Neural cell (in vitro differentiated cells): ENCODE measurements around the gene TM7SF3. TPM values are rescaled to one million over a fixed set of nuclear protein-coding genes. Genes with fewer than 3 reads are reported as not detected.
"Not testable (repeated sequence)": the region's sequence is repeated elsewhere in the genome, so short reads cannot be mapped to it uniquely, and the experiment has no call there.

Experiments
- H2AFZ ChIP-seq: fragments of 200-600, 300-800 bp; sonication (generic), shearing (Covaris generic); 2 replicates; pipeline ENCODE4 v1.6.0; 2014; ENCODE audit warnings: low read depth, mild to moderate bottlenecking, antibody characterized with exemption, low read length, moderate library complexity
- H3F3A ChIP-seq: fragments of 200-600 bp; shearing (Covaris generic); 2 replicates; pipeline ENCODE4 v1.6.1; 2016; ENCODE audit warnings: mild to moderate bottlenecking, moderate library complexity, mixed read lengths, antibody characterized with exemption, low read length; ENCODE audit not compliant: insufficient read depth, poor library complexity, severe bottlenecking
- H3K27ac ChIP-seq: fragments of 200-600, 300-800 bp; sonication (generic), shearing (Covaris generic); 2 replicates; pipeline ENCODE4 v1.5.1; 2014; ENCODE audit warnings: mild to moderate bottlenecking, low read length, moderate library complexity
- H3K27me3 ChIP-seq: fragments of 300-800, 200-600 bp; sonication (generic), shearing (Covaris generic); 2 replicates; pipeline ENCODE4 v1.6.0; 2014; ENCODE audit warnings: mild to moderate bottlenecking, low read depth, low read length, moderate library complexity; ENCODE audit not compliant: insufficient read depth
- H3K36me3 ChIP-seq: fragments of 300-800, 200-600 bp; sonication (generic), shearing (Covaris generic); 2 replicates; pipeline ENCODE4 v1.5.1; 2014; ENCODE audit warnings: mild to moderate bottlenecking, antibody characterized with exemption, low read length, moderate library complexity; ENCODE audit not compliant: insufficient read depth
- H3K4me2 ChIP-seq: fragments of 300-800, 200-600 bp; sonication (generic), shearing (Covaris generic); 2 replicates; pipeline ENCODE4 v1.6.0; 2014; ENCODE audit warnings: mild to moderate bottlenecking, low read length
- H3K4me3 ChIP-seq: fragments of 300-800, 200-600 bp; sonication (generic), shearing (Covaris generic); 2 replicates; pipeline ENCODE4 v1.5.1; 2014; ENCODE audit warnings: mild to moderate bottlenecking, low read length, moderate library complexity
- H3K79me2 ChIP-seq: fragments of 200-600 bp; shearing (Covaris generic); replicated peaks from 2 replicates; pipeline ENCODE4 v1.6.0; 2014; ENCODE audit warnings: mild to moderate bottlenecking, low read length, moderate library complexity; ENCODE audit not compliant: insufficient read depth
- H3K9ac ChIP-seq: fragments of 300-800, 200-600 bp; sonication (generic), shearing (Covaris generic); 2 replicates; pipeline ENCODE4 v1.6.1; 2016; ENCODE audit warnings: mild to moderate bottlenecking, low read length, mixed read lengths
- H3K9me2 ChIP-seq: fragments of 200-600 bp; shearing (Covaris generic); 2 replicates; pipeline ENCODE4 v1.6.1; 2016; ENCODE audit warnings: mild to moderate bottlenecking, low read length, mixed read lengths; ENCODE audit not compliant: insufficient read depth
- H3K9me3 ChIP-seq: fragments of 200-600, 300-800 bp; sonication (generic), shearing (Covaris generic); 2 replicates; pipeline ENCODE4 v1.6.1; 2016; ENCODE audit warnings: mild to moderate bottlenecking, mixed run types, low read length, moderate library complexity, mixed read lengths
- H4K20me1 ChIP-seq: fragments of 200-600 bp; shearing (Covaris generic); 2 replicates; pipeline ENCODE4 v1.6.1; 2016; ENCODE audit warnings: mild to moderate bottlenecking, mixed run types; ENCODE audit not compliant: insufficient read depth
- EP300 ChIP-seq: fragments of 450-650 bp; conservative IDR thresholded peaks from 2 replicates; pipeline ENCODE4 v1.6.1; 2014; ENCODE audit warnings: antibody characterized with exemption, mild to moderate bottlenecking, moderate library complexity; ENCODE audit not compliant: poor library complexity, severe bottlenecking
- EZH2 ChIP-seq: fragments of 200-600, 300-800 bp; shearing (Covaris generic), sonication (generic); IDR thresholded peaks from 2 replicates; pipeline ENCODE4 v1.6.1; 2014; ENCODE audit warnings: antibody characterized with exemption, low read length, borderline replicate concordance, mild to moderate bottlenecking; ENCODE audit not compliant: insufficient read depth, poor library complexity, severe bottlenecking
- MXI1 ChIP-seq: fragments of 450-650 bp; conservative IDR thresholded peaks from 2 replicates; pipeline ENCODE4 v1.6.1; 2014; ENCODE audit warnings: antibody characterized with exemption, mild to moderate bottlenecking; ENCODE audit not compliant: poor library complexity, severe bottlenecking
- POLR2AphosphoS5 ChIP-seq: IDR thresholded peaks from 2 replicates; pipeline ENCODE4 v1.6.1; 2012
- RAD21 ChIP-seq: fragments of 450-650 bp; conservative IDR thresholded peaks from 2 replicates; pipeline ENCODE4 v1.6.1; 2014; ENCODE audit warnings: antibody characterized with exemption, mild to moderate bottlenecking, moderate library complexity
- SMC3 ChIP-seq: fragments of 450-650 bp; conservative IDR thresholded peaks from 2 replicates; pipeline ENCODE4 v1.6.1; 2014; ENCODE audit warnings: antibody characterized with exemption, mild to moderate bottlenecking, moderate library complexity; ENCODE audit not compliant: poor library complexity
- TAF1 ChIP-seq: IDR thresholded peaks from 2 replicates; pipeline ENCODE4 v1.6.1; 2012; ENCODE audit warnings: low read depth
- polyA plus RNA-seq: library from polyadenylated mRNA; depleted of rRNA; stranded (reverse); fragments of >200 nt; gene quantifications from 2 replicates; pipeline ENCODE4 v1.2.3, GENCODE V29; 2014
- TF ChIP-seq, protein P1 (sequence below): IDR thresholded peaks from 2 replicates; pipeline ENCODE4 v1.6.1; 2012; ENCODE audit warnings: borderline replicate concordance
- TF ChIP-seq, protein P2 (sequence below): fragments of 450-650 bp; IDR thresholded peaks from 2 replicates; pipeline ENCODE4 v1.5.1; 2014; ENCODE audit warnings: antibody characterized with exemption, mild to moderate bottlenecking, moderate library complexity; ENCODE audit not compliant: poor library complexity, severe bottlenecking

TM7SF3 gene
- polyA plus RNA-seq, 1 donor from 2014 or later, result 30.0 TPM

DNA sequence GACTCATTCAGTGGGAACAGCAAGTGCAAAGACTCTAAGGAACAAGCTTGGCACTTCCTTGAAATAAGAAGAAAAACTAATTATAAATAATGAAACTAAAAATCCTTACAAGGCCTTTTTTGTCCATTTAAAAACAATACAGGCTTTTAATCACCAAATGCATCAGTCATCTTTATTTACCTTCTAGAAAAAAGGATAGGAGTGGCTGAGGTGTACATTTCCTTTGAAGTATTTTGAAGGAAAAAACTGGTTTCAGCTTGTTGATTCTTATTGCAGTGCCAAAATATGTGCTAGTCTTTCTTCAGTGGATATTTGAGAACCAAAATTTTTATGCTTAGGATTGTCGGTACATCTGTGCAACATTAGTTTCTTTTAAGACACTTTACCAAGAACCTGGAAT, 38.0 kb upstream of the TM7SF3 start:
- Histone ChIP-seq H3K9me3 (no peaks in the 10 kb centered on the region), H3K27ac (no peak overlapping the region), H3K79me2 (no peaks in the 10 kb centered on the region), H4K20me1 (no peaks in the 10 kb centered on the region), H3F3A (no peaks in the 10 kb centered on the region), H3K9ac (no peak overlapping the region), H3K27me3 (no peaks in the 10 kb centered on the region), H3K4me3 (no peak overlapping the region), H3K9me2 (no peaks in the 10 kb centered on the region), H3K36me3 (no peaks in the 10 kb centered on the region), H3K4me2 (no peak overlapping the region), H2AFZ (no peak overlapping the region)
- no peak for TF ChIP-seq EZH2
- no peak for TF ChIP-seq SMC3
- no peak for TF ChIP-seq RAD21
- TF ChIP-seq EP300, result no peak
- TF ChIP-seq, protein P1, sequence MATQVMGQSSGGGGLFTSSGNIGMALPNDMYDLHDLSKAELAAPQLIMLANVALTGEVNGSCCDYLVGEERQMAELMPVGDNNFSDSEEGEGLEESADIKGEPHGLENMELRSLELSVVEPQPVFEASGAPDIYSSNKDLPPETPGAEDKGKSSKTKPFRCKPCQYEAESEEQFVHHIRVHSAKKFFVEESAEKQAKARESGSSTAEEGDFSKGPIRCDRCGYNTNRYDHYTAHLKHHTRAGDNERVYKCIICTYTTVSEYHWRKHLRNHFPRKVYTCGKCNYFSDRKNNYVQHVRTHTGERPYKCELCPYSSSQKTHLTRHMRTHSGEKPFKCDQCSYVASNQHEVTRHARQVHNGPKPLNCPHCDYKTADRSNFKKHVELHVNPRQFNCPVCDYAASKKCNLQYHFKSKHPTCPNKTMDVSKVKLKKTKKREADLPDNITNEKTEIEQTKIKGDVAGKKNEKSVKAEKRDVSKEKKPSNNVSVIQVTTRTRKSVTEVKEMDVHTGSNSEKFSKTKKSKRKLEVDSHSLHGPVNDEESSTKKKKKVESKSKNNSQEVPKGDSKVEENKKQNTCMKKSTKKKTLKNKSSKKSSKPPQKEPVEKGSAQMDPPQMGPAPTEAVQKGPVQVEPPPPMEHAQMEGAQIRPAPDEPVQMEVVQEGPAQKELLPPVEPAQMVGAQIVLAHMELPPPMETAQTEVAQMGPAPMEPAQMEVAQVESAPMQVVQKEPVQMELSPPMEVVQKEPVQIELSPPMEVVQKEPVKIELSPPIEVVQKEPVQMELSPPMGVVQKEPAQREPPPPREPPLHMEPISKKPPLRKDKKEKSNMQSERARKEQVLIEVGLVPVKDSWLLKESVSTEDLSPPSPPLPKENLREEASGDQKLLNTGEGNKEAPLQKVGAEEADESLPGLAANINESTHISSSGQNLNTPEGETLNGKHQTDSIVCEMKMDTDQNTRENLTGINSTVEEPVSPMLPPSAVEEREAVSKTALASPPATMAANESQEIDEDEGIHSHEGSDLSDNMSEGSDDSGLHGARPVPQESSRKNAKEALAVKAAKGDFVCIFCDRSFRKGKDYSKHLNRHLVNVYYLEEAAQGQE, result no peak
- TF ChIP-seq MXI1, result no peak
- TF ChIP-seq, protein P2, sequence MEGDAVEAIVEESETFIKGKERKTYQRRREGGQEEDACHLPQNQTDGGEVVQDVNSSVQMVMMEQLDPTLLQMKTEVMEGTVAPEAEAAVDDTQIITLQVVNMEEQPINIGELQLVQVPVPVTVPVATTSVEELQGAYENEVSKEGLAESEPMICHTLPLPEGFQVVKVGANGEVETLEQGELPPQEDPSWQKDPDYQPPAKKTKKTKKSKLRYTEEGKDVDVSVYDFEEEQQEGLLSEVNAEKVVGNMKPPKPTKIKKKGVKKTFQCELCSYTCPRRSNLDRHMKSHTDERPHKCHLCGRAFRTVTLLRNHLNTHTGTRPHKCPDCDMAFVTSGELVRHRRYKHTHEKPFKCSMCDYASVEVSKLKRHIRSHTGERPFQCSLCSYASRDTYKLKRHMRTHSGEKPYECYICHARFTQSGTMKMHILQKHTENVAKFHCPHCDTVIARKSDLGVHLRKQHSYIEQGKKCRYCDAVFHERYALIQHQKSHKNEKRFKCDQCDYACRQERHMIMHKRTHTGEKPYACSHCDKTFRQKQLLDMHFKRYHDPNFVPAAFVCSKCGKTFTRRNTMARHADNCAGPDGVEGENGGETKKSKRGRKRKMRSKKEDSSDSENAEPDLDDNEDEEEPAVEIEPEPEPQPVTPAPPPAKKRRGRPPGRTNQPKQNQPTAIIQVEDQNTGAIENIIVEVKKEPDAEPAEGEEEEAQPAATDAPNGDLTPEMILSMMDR, result no peak
- TF ChIP-seq POLR2AphosphoS5, result no peak
- no peak for TF ChIP-seq TAF1

DNA sequence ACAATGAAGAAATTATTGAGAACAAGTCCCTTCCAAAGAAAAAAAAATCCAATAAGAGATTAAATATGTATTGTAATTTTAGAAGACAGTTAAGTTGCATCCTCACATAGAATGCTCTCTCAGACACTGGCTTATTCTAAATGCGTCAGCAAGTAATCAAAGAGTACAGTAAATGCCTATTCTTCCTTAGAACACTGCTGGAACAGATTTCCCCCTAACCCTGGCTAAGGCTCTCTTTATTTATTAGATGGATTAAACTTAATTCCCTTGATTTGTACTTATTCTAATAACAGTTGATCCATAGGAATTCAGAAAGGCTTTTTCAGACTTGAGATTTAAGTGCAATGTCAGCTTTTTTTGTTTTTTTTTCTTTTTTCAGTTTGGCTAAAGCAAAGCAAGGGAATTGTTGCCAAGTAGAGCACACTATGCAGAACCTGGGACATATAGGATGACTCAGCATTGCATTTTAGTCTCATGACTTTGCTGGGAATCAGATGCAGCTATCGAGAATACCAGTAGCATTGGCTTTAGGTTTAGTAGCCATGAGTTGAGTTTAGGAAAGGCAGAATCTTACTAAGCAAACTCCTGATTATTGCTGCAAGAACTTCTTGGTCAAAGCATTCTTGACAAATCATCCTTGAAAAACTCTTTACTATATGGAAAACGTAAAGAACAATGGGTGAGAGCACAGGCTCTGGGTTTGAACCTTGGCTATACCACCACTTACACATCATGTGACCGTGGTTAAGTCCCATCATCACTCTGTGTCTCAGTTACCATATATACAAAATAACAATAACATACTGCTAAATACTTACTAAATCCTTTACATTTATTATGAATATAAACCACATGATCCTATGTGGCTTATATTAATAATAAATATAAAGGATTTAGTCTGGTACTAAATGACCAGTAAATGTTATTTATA, 34.9 kb upstream of the TM7SF3 start:
- no peak for TF ChIP-seq POLR2AphosphoS5
- no peak for TF ChIP-seq SMC3
- no peak for TF ChIP-seq TAF1
- no peak for TF ChIP-seq EZH2
- no peak for TF ChIP-seq MXI1
- TF ChIP-seq RAD21, result no peak
- TF ChIP-seq, protein P1, result no peak
- no peak for TF ChIP-seq EP300
- TF ChIP-seq, protein P2, result no peak
- no peak overlapping the region for H2AFZ ChIP-seq

DNA sequence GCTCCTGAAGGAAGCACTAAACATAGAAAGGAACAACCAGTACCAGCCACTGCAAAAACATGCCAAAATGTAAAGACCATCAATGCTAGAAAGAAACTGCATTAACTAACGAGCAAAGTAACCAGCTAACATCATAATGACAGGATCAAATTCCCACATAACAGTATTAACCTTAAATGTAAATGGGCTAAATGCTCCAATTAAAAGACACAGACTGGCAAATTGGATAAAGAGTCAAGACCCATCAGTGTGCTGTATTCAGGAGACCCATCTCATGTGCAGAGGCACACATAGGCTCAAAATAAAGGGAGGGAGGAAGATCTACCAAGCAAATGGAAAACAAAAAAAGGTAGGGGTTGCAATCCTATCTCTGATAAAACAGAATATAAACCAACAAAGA, 27.8 kb upstream of the TM7SF3 start:
- not testable (repeated sequence) for H3K4me3 ChIP-seq, H3K36me3 ChIP-seq, H2AFZ ChIP-seq, H3K27me3 ChIP-seq, H3K4me2 ChIP-seq, H3K27ac ChIP-seq, H3K79me2 ChIP-seq, H3K9ac ChIP-seq, H4K20me1 ChIP-seq, H3K9me3 ChIP-seq, H3F3A ChIP-seq, H3K9me2 ChIP-seq

More for the DNA sequence above, 34.9 kb upstream of the TM7SF3 start:
- Histone ChIP-seq H3K9me3 (no peaks in the 10 kb centered on the region), H3K9ac (no peak overlapping the region), H3K36me3 (no peaks in the 10 kb centered on the region), H3K4me2 (no peak overlapping the region), H4K20me1 (no peaks in the 10 kb centered on the region), H3K27me3 (no peaks in the 10 kb centered on the region), H3K9me2 (no peaks in the 10 kb centered on the region), H3K27ac (no peak overlapping the region), H3K4me3 (no peak overlapping the region), H3F3A (no peaks in the 10 kb centered on the region), H3K79me2 (no peaks in the 10 kb centered on the region)
